ENCODE results near the gene MYRIP.
A peak's percentile ranks its signal among the peaks of the same experiment; 100 is the strongest.

The MYRIP gene

DNA sequence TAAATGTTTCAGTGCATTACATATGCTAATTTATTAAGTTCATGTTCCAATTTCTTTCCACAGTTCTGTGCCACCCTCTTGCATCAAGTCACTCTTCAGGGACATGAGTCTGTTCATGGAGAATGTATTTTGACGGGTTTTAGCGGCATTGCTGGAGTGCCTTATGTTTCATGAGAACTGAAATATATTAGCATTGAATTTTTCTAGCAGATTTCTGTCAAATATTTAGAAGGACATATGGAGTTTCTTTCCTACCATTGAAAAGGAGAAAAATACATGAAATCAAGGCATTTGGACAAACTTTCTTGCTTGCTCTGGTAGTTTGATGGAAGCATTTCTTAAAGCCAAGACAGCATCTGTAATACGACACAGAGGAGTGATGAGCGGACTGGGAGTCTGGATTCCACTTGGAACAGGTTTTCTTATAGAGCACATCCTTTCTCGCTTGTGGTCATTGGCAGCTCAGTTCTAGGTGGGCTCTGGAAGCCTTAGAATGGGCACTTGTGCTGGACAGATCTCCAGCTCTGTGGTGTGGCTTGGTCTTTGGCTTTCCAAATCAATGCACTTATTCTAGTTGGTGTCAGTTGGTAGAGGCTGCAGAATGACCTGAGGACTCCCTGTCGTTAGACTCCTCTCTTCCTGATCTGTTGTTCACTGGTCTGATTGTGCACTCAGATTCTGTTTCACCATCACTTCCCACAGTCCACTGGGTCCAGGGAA lies 415.5 kb downstream of the MYRIP start:
- H3K4me3 ChIP-seq (ENCODE audit: low read length): no peak overlapping the region
- no peaks in the 10 kb centered on the region for H3K27me3 ChIP-seq (ENCODE audit: low read depth, low read length)
- H3K4me1 ChIP-seq (ENCODE audit: low read length): peaks cover 14% of the 10 kb centered on the region
- no peak for TF ChIP-seq EZH2phosphoT487 (IDR thresholded peaks at IDR 0.05; ENCODE audit: low read depth)
- TF ChIP-seq, protein P1, sequence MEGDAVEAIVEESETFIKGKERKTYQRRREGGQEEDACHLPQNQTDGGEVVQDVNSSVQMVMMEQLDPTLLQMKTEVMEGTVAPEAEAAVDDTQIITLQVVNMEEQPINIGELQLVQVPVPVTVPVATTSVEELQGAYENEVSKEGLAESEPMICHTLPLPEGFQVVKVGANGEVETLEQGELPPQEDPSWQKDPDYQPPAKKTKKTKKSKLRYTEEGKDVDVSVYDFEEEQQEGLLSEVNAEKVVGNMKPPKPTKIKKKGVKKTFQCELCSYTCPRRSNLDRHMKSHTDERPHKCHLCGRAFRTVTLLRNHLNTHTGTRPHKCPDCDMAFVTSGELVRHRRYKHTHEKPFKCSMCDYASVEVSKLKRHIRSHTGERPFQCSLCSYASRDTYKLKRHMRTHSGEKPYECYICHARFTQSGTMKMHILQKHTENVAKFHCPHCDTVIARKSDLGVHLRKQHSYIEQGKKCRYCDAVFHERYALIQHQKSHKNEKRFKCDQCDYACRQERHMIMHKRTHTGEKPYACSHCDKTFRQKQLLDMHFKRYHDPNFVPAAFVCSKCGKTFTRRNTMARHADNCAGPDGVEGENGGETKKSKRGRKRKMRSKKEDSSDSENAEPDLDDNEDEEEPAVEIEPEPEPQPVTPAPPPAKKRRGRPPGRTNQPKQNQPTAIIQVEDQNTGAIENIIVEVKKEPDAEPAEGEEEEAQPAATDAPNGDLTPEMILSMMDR (IDR thresholded peaks at IDR 0.05; ENCODE audit: low read depth, low read length): no peak
- H3K79me2 ChIP-seq (ENCODE audit: low read length): no peaks in the 10 kb centered on the region
- H2AFZ ChIP-seq (ENCODE audit: low read depth, low read length): no peak overlapping the region
- no peak overlapping the region for H3K27ac ChIP-seq (ENCODE audit: low read length)
- no peaks in the 10 kb centered on the region for H4K20me1 ChIP-seq (ENCODE audit: insufficient read depth, low read length)
- no peak overlapping the region for H3K4me2 ChIP-seq (ENCODE audit: low read length)
- no peaks in the 10 kb centered on the region for H3K36me3 ChIP-seq (replicated peaks; ENCODE audit: low read depth, low read length)
- no peak overlapping the region for H3K9ac ChIP-seq (ENCODE audit: low read length)
- H3K9me3 ChIP-seq (ENCODE audit: insufficient read depth, low read length): no peaks in the 10 kb centered on the region

DNA sequence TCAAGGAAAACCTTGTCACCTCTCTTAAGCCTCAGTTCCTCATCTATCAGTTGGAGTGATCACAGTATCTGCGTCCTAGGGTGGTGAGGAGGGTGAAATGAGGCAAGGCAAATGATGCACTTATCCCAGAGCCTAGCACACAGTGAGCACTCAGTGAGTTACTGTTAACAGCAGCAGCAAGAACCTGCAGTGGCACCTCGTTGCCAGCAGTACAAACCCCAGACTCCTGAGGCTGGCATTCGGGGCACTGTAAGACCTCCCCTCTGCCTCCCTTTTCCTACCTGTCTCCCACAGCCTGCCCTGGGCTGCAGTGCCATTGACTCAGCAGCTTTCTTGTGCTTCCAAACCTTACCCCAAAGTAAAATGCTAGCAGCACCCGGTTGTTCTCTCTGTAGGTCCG lies 417.2 kb downstream of the MYRIP start:
- no peak for TF ChIP-seq EZH2phosphoT487 (IDR thresholded peaks at IDR 0.05; ENCODE audit: low read depth)
- TF ChIP-seq, protein P1 (IDR thresholded peaks at IDR 0.05; ENCODE audit: low read depth, low read length): no peak
- no peak overlapping the region for H2AFZ ChIP-seq (ENCODE audit: low read depth, low read length)
- H3K4me1 ChIP-seq (ENCODE audit: low read length): peaks cover 20% of the 10 kb centered on the region
- no peaks in the 10 kb centered on the region for H4K20me1 ChIP-seq (ENCODE audit: insufficient read depth, low read length)
- no peak overlapping the region for H3K4me2 ChIP-seq (ENCODE audit: low read length)
- no peaks in the 10 kb centered on the region for H3K9me3 ChIP-seq (ENCODE audit: insufficient read depth, low read length)
- H3K4me3 ChIP-seq (ENCODE audit: low read length): no peak overlapping the region
- H3K27me3 ChIP-seq (ENCODE audit: low read depth, low read length): no peaks in the 10 kb centered on the region
- no peak overlapping the region for H3K27ac ChIP-seq (ENCODE audit: low read length)
- H3K79me2 ChIP-seq (ENCODE audit: low read length): no peaks in the 10 kb centered on the region
- no peak overlapping the region for H3K9ac ChIP-seq (ENCODE audit: low read length)
- H3K36me3 ChIP-seq (replicated peaks; ENCODE audit: low read depth, low read length): no peaks in the 10 kb centered on the region

DNA sequence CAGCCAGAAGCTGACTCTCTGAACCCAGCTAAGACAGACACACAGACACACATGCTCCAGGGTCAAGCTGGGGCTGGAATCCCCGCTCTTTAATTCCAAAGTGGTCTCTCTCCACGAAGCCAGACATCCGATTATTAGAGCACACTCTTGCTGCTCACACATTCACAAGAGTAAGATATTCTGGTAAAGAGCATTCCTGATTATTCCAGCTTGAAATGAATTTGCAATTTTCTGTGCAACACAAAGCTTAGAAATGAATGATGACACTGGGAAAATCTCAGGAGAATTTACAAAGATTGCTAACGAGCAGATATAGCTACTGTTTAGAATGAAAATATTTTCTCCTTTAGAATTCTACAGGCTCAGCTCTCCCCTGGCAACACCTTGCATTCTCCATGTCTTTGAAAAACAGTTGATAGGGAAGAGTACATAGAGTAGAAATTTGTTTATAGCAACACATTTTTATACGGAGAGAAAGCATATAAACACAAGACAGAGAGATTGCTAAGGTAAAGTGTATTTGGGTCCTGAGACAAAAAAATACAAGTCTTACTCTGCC lies 419.5 kb downstream of the MYRIP start:
- no peaks in the 10 kb centered on the region for H4K20me1 ChIP-seq (ENCODE audit: insufficient read depth, low read length)
- peak overlapping the region; percentile 44 for H3K4me3 ChIP-seq (ENCODE audit: low read length)
- H3K27me3 ChIP-seq (ENCODE audit: low read depth, low read length): no peaks in the 10 kb centered on the region
- 0 out of 2 replicates have a peak overlapping the region, but pooled peaks have one; percentile 8 for H3K9ac ChIP-seq (ENCODE audit: low read length)
- H3K36me3 ChIP-seq (replicated peaks; ENCODE audit: low read depth, low read length): no peaks in the 10 kb centered on the region
- peaks cover 25% of the 10 kb centered on the region for H3K4me1 ChIP-seq (ENCODE audit: low read length)
- TF ChIP-seq, protein P1 (IDR thresholded peaks at IDR 0.05; ENCODE audit: low read depth, low read length): no peak
- TF ChIP-seq EZH2phosphoT487 (IDR thresholded peaks at IDR 0.05; ENCODE audit: low read depth): no peak
- H3K9me3 ChIP-seq (ENCODE audit: insufficient read depth, low read length): no peaks in the 10 kb centered on the region
- no peaks in the 10 kb centered on the region for H3K79me2 ChIP-seq (ENCODE audit: low read length)
- H3K4me2 ChIP-seq (ENCODE audit: low read length): peak overlapping the region; percentile 77
- no peak overlapping the region for H3K27ac ChIP-seq (ENCODE audit: low read length)
- no peak overlapping the region; the same call in 1 of the 2 replicates for H2AFZ ChIP-seq (ENCODE audit: low read depth, low read length)

DNA sequence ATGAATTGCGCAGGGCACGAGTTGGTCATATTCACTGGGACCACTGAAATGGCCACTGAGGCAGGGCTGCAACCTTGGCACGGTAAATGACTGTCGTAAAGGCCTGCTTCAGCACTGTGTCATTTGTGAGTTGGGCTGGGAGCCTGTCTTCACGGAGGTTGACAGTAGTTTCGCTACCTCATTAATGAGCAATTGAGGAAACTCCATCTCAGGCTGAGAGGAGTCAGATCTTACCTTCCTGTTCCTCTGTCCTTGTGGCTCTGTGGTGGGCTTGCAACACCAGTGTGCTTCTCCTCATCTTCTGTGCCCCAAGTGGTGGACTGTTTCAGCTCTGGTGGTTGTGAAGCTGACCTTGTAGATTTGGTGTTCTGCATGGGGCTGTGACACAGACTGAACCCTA lies 420.0 kb downstream of the MYRIP start:
- peaks cover 25% of the 10 kb centered on the region for H3K4me1 ChIP-seq (ENCODE audit: low read length)
- H3K9me3 ChIP-seq (ENCODE audit: insufficient read depth, low read length): no peaks in the 10 kb centered on the region
- H3K9ac ChIP-seq (ENCODE audit: low read length): 0 out of 2 replicates have a peak overlapping the region, but pooled peaks have one; percentile 8
- no peak overlapping the region; the same call in 1 of the 2 replicates for H2AFZ ChIP-seq (ENCODE audit: low read depth, low read length)
- peak overlapping the region; percentile 44 for H3K4me3 ChIP-seq (ENCODE audit: low read length)
- H3K27me3 ChIP-seq (ENCODE audit: low read depth, low read length): no peaks in the 10 kb centered on the region
- no peaks in the 10 kb centered on the region for H4K20me1 ChIP-seq (ENCODE audit: insufficient read depth, low read length)
- peak overlapping the region; percentile 29 for H3K27ac ChIP-seq (ENCODE audit: low read length)
- no peaks in the 10 kb centered on the region for H3K36me3 ChIP-seq (replicated peaks; ENCODE audit: low read depth, low read length)
- TF ChIP-seq EZH2phosphoT487 (IDR thresholded peaks at IDR 0.05; ENCODE audit: low read depth): no peak
- TF ChIP-seq, protein P1 (IDR thresholded peaks at IDR 0.05; ENCODE audit: low read depth, low read length): no peak
- peak overlapping the region; percentile 77 for H3K4me2 ChIP-seq (ENCODE audit: low read length)
- H3K79me2 ChIP-seq (ENCODE audit: low read length): no peaks in the 10 kb centered on the region

All from OCI-LY3 (cell line).